Effector memory CD8-positive, alpha-beta T cell (primary cell): ENCODE results near the gene PITX3.
"Not testable (repeated sequence)": the region's sequence is repeated elsewhere in the genome, so short reads cannot be mapped to it uniquely, and the experiment has no call there.

Experiments
- ATAC-seq: fragments of 150-1000 bp; cut with Tn5 transposase; replicated peaks from 2 replicates; pipeline ENCODE4 v1.10.0; 2021; ENCODE audit warnings: mild to moderate bottlenecking, moderate library complexity
- DNase-seq, 3 experiments: peaks; one replicate each; pipeline ENCODE4 v3.0.0; 2021
- H3K27ac Mint-ChIP-seq, 2 donors: one replicate each; pipeline ENCODE4 v1.8.0; 2022; ENCODE audit warnings: mild to moderate bottlenecking in 2 of 2, mixed read lengths in 2 of 2, moderate library complexity in 2 of 2
- H3K27me3 Mint-ChIP-seq, 2 donors: one replicate each; pipeline ENCODE4 v1.8.0; 2022; ENCODE audit warnings: mixed read lengths in 2 of 2
- H3K36me3 Mint-ChIP-seq: one replicate; pipeline ENCODE4 v1.8.0; 2022; ENCODE audit warnings: mild to moderate bottlenecking, moderate library complexity, mixed read lengths; ENCODE audit not compliant: insufficient read depth
- H3K4me1 Mint-ChIP-seq, 2 donors: one replicate each; pipeline ENCODE4 v1.8.0; 2022; ENCODE audit warnings: low read depth in 2 of 2, mixed read lengths in 2 of 2
- H3K4me3 Mint-ChIP-seq, 2 donors: one replicate each; pipeline ENCODE4 v1.8.0; 2022; ENCODE audit warnings: mild to moderate bottlenecking in 2 of 2, mixed read lengths in 2 of 2, moderate library complexity in 2 of 2
- H3K9me3 Mint-ChIP-seq, 2 donors: one replicate each; pipeline ENCODE4 v1.8.0; 2022; ENCODE audit warnings: mixed read lengths in 2 of 2

Gene PITX3

DNA sequence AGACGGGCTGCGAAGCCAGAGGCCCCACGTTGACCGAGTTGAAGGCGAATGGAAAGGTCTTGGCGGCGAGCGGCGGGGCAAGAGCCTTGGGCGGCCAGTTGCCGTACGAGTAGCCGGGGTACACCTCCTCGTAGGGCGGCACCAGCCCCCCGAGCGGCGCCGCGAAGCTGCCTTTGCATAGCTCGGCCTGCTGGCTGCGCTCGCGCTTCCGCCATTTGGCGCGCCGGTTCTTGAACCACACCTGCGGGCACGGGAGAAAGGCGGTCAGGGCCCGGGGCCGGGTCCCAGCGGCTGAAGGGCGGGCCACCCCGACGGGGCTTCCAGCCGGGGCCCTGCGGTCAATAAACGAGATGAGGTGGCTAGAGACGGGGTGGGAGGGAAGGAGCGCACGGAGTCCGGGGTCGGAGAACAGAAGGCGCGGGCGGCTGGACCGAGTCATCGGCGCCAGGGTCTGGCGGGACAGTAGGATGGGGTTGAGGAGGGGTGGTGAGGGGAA, 10.4 kb downstream of the PITX3 start:
- H3K27ac Mint-ChIP-seq = no peak overlapping the region
- H3K36me3 Mint-ChIP-seq = no peaks in the 10 kb centered on the region
- H3K9me3 Mint-ChIP-seq = no peaks in the 10 kb centered on the region
- H3K27me3 Mint-ChIP-seq = peaks cover 35 to 66% of the 10 kb centered on the region in 2 donors
- DNase-seq (peak; percentile 42 to 47 (median 42)), ATAC-seq (peak; percentile 26)
- peak overlapping the region; percentile 81 to 87 for H3K4me3 Mint-ChIP-seq
- peaks cover 17 to 23% of the 10 kb centered on the region in 2 donors for H3K4me1 Mint-ChIP-seq

DNA sequence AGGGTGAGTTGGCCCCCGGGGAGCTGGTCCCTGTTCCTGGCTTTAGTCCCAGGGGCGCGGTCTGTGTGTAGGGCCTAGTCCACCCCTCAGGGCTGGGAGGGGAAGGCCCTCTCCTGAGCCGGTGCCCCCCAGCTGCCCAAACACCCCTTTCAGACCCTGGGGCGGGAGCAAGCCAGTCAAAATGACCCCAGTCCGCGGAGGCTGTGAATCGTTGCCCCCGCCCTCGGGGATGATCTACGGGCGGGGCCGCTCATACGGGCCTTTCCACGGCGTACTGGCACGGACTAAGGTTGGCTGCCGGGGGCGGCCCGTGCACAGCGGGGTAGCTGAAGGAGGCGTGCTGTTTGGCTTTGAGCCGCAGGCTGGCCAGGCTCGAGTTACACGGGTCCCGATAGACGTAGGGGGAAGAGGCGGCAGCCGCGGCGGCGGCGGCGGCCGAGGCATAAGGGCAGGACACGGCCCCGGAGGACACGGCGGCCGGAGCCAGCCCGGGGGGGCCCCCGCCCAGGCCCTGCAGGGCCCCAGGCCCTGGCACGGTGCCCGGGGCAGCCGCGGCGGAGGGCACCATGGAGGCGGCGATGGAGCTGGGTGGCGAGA, 10.9 kb downstream of the PITX3 start:
- Mint-ChIP-seq H3K9me3 (no peaks in the 10 kb centered on the region), H3K27ac (peak overlapping the region in 1 of 2 donors; percentile 39), H3K36me3 (no peaks in the 10 kb centered on the region), H3K27me3 (peaks cover 30 to 60% of the 10 kb centered on the region in 2 donors), H3K4me3 (peak overlapping the region; percentile 81 to 87), H3K4me1 (peaks cover 20 to 26% of the 10 kb centered on the region in 2 donors)
- peak in 1 of 3 experiments; percentile 24 for DNase-seq
- peak; percentile 35 for ATAC-seq

DNA sequence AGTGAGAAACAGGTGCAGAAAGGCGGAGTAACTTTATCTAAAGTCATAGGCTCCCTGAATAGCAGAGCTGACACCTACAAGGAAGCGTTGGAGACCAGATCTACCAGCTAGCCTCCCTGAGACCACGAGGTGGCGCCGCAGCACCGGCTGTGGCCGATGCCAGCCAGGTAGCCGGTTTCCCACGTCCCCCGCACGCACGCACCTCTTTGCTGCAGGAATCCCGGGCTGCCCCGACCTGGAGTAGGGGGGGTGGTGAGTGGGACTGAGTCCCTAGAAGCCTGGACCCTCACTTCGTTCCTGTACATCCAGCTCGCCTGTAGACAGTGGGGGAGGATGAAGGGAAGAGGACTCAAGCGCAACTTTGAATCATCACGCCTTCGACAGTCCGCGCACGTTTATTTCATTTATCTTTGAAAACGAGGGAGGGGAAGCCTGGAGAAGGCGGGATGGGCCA, 11.5 kb downstream of the PITX3 start:
- ATAC-seq (peak; percentile 62), DNase-seq (peak; percentile 84 to 86 (median 85))
- Mint-ChIP-seq H3K27ac (peak overlapping the region in 1 of 2 donors; percentile 39), H3K4me1 (peaks cover 20 to 26% of the 10 kb centered on the region in 2 donors), H3K27me3 (peaks cover 30 to 58% of the 10 kb centered on the region in 2 donors), H3K4me3 (peak overlapping the region; percentile 81 to 87), H3K9me3 (no peaks in the 10 kb centered on the region), H3K36me3 (no peaks in the 10 kb centered on the region)

DNA sequence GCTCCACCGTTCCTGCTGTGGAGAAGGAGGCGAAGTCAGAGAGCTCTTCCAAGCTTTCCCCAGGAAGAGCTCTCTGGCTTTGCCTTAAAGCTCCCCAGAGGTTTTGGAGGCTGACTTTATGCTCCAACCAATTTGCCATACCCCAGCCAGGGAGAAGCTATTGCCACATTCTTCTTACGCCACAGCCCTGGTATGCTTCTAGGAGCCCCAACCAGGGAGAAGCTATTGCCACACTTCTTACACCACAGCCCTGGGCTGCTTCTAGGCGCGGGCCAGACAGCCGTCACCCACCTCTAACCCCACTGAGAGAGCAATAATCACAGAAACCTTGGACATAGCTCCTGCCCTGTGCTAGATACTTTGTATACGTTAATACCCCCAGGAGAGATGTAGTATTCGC, 14.3 kb downstream of the PITX3 start:
- DNase-seq (no peak), ATAC-seq (no peak)
- no peak overlapping the region for H3K4me3 Mint-ChIP-seq

DNA sequence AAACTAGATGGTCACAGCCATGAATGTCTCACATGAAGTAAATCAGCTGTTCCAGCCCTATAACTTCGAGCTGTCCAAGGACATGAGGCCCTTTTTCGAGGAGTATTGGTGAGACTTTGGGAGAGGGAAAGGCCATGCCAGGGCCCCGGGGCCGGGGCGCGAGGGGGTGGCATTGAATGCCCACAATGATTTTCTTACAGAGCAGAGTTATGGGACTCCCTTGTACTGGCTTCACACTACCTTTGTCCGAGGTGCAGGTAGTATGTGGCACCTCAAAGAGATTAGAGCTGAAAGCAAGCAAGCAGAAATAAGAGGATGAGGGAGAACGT, 14.8 kb downstream of the PITX3 start:
- ATAC-seq = no peak
- H3K4me1 Mint-ChIP-seq = peaks cover 18 to 26% of the 10 kb centered on the region in 2 donors
- H3K4me3 Mint-ChIP-seq = peak overlapping the region; percentile 70 to 78
- H3K36me3 Mint-ChIP-seq = no peaks in the 10 kb centered on the region
- peaks cover 31 to 49% of the 10 kb centered on the region in 2 donors for H3K27me3 Mint-ChIP-seq
- H3K9me3 Mint-ChIP-seq = no peaks in the 10 kb centered on the region
- no peak overlapping the region for H3K27ac Mint-ChIP-seq
- no peak for DNase-seq

More for the DNA sequence above, 14.3 kb downstream of the PITX3 start:
- Mint-ChIP-seq H3K27me3 (peaks cover 31 to 52% of the 10 kb centered on the region in 2 donors), H3K36me3 (no peaks in the 10 kb centered on the region), H3K4me1 (peaks cover 20 to 26% of the 10 kb centered on the region in 2 donors), H3K27ac (no peak overlapping the region), H3K9me3 (no peaks in the 10 kb centered on the region)

DNA sequence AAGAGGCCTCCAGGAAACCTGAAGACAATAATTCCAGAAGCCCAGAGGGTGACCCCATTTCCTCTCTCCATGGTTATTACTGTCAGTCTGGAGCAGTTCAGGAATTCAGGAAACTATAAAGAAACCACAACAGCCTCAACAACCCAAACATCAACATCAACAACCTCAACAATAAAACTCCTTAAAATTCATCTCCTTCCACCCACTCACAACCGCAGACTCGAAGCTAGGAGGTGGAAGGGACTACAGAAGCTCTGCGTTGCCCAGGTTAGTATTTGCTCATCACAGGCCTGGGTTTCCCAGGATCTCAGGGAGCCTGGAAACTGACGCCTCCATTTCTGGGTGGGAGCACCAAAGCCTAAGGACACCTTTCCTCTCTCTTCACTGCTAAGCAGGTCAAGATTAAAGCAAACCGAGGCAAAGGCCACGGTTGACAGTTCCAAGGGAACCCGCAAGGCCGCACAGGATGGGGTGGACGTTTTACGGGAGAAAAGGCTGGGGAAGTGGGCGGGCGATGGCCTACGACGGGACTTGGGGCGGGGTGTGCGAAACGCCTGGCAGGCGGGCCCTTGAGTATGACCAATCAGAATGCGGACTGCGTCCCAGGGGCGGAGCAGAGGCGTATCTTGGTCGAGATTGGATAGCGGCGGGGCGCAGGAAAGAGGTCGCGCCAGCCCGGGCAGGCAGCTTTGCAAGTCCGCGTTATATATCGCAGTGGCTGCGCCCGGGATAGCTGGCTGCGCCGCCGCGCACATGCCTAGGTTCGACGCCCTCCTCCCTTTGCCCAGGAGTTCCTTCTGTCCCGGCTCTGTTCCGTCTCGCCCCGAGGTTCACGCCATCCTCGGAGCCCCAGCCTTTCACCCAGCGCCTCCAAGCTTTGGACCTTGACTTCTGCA, 15.4 kb downstream of the PITX3 start, which contains the start of gene ELOVL3:
Gene ELOVL3 (plus strand): TSS at position 654 of the 896 bp plus-strand sequence. CDS start 250 bp downstream, outside the sequence.
- DNase-seq = peak; percentile 80
- peak; percentile 88 for ATAC-seq
- Mint-ChIP-seq H3K4me1 (peaks cover 18 to 24% of the 10 kb centered on the region in 2 donors), H3K9me3 (no peaks in the 10 kb centered on the region), H3K27ac (peak within 1 kb of the TSS; percentile 16 to 68), H3K36me3 (no peaks in the 10 kb centered on the region), H3K27me3 (peaks cover 31 to 54% of the 10 kb centered on the region in 2 donors), H3K4me3 (peak within 1 kb of the TSS; percentile 70 to 78)

DNA sequence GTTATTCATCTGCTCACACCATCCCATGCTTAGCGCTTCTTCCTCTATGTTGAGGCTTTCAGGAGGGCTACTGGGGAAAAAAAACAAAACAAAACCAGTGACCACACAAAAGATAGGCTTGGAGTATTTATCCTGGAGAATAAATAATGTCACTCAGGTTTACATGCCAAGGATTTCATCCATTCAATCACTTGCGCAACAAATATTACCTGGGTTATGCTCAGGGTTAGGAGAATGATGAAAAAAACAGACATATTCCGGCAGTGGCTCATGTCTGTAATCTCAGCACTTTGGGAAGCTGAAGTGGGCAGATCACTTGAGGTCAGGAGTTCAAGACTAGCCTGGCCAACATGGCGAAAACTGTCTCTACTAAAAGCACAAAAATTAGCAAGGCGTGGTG, 18.5 kb downstream of the PITX3 start:
- Mint-ChIP-seq H3K27ac (no peak overlapping the region), H3K36me3 (no peaks in the 10 kb centered on the region), H3K4me3 (no peak overlapping the region), H3K4me1 (peaks cover 10% of the 10 kb centered on the region in 2 donors), H3K9me3 (no peaks in the 10 kb centered on the region), H3K27me3 (peaks cover 11 to 28% of the 10 kb centered on the region in 2 donors)
- no peak for ATAC-seq
- no peak for DNase-seq

DNA sequence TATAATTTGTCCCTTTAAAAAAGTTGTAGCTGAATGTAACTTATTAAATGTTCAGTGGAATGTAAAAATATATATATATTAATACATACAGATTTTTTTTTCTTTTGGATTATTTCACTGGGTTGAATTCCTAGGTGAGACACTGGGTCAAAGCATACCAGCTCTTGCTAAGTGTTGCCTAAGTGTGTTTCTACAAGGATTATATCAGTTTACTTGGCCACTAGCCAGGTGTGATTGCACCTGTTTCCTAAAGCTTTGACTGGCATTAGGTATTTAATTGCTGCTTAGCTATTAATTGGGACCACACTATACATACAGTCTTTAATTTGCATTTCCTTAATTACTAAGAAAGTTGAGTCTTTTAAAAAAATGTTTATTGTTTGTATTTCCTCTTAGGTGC, 20.7 kb downstream of the PITX3 start:
- Mint-ChIP-seq H3K4me3 (no peak overlapping the region), H3K9me3 (no peaks in the 10 kb centered on the region), H3K36me3 (no peaks in the 10 kb centered on the region), H3K27me3 (peaks cover 6 to 20% of the 10 kb centered on the region in 2 donors), H3K4me1 (peaks cover under 1% of the 10 kb centered on the region in 2 donors), H3K27ac (no peak overlapping the region)
- DNase-seq = no peak
- ATAC-seq = no peak

DNA sequence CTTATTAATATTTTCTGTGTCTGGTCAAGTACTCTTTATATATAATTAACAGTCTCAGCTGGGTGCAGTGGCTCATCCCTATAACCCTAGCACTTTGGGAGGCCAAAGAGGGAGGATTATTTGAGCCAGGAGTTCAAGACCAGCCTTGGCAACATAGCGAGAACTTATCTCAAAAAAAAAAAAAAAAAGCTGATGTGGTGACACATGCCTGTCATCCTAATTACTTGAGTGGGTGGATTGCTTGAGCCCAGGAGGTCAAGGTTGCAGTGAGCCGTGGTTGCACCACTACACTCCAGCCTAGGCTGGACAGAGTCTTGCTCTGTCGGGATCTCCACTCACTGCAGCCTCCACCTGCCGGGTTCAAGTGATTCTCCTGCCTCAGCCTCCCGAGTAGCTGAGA, 21.9 kb downstream of the PITX3 start:
- no peak overlapping the region for H3K27ac Mint-ChIP-seq
- ATAC-seq (no peak), DNase-seq (no peak)
- H3K36me3 Mint-ChIP-seq = no peaks in the 10 kb centered on the region
- H3K9me3 Mint-ChIP-seq = no peaks in the 10 kb centered on the region
- H3K4me3 Mint-ChIP-seq = no peak overlapping the region
- H3K4me1 Mint-ChIP-seq = no peaks in the 10 kb centered on the region
- peaks cover 6 to 19% of the 10 kb centered on the region in 2 donors for H3K27me3 Mint-ChIP-seq

DNA sequence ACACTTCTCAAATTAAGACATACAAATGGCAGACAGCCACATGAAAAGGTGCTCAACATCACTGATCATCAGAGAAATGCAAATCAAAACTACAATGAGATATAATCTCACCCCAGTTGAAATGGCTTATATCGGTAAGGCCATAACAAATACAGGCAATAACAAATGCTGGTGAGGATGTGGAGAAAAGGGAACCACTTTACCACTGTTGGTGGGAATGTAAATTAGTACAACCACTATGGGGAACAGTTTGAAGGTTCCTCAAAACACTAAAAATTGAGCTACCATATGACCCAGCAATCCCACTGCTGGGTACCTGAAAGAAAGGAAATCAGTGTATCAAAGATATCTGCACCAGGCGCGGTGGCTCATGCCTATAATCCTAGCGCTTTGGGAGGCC, 27.7 kb downstream of the PITX3 start:
- H3K4me1 Mint-ChIP-seq, H3K27me3 Mint-ChIP-seq, H3K9me3 Mint-ChIP-seq, H3K36me3 Mint-ChIP-seq, ATAC-seq, DNase-seq, H3K4me3 Mint-ChIP-seq, H3K27ac Mint-ChIP-seq: not testable (repeated sequence)

DNA sequence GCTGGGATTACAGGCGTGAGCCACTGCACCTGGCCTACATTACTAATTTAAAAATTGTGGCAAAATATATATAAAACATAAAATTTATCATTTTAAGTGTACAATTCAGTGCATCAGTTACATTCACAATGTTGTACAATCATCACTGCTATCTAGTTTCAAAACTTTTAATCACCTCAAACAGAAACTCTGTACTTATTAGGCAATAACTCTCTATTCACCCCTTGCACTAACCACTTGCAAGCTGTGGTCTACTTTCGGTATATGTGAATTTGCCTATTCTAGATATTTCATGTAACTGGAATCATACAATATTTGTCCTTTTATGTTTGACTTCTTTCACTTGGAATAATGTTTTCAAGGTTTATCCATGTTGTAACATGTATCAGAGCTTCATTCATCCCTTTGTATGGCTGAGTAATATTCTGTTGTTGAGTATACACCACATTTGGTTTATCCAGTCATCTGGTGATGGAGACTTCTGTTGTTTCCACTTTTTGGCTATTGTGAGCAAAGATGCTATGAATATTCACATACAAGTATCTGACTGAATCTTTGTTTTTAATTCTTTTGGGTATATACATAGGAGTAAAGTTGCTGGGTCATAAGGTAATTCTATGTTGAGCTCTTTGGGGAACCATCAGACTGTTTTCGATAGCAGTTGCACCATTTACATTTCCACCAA, 29.6 kb downstream of the PITX3 start:
- Mint-ChIP-seq H3K4me1 (no peaks in the 10 kb centered on the region), H3K27ac (no peak overlapping the region), H3K9me3 (no peaks in the 10 kb centered on the region), H3K27me3 (peaks cover 5 to 9% of the 10 kb centered on the region in 2 donors), H3K36me3 (no peaks in the 10 kb centered on the region), H3K4me3 (no peak overlapping the region)
- DNase-seq (no peak), ATAC-seq (no peak)

DNA sequence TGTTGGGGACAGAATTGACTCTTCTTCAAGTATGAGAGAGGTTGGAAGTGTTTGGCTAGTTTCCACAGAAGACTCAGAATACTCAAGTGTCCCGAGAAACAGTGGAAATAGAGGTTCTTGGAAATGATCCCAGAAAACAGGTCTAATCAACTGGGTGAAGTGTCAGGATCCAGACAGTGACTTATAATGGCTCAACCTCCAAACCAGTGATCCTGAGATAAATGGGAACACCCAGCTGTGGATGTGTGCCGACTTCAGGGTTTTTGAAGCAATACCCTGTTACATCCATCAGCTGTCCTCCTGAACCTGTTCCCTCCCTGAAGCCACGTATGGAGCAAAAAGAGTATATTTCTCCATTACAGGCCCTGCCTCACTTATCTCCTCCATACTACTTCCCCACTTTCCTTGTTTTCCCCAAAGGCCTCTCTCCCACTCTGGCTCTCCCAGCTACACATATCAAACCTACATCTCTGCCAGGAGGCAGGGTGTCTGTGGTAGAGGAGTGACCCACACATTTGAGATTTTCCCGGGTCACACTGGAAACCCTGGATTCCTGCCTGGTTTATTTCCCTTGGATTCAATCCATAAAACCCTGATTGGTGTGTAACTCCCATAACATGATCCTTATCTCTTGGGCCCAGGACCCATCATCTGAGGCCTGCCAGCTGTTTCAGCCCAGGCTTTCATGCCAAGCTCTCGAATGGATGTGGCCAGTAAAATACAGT, 32.8 kb downstream of the PITX3 start:
- no peak for ATAC-seq
- Mint-ChIP-seq H3K4me3 (no peak overlapping the region), H3K27me3 (peaks cover 6 to 19% of the 10 kb centered on the region in 2 donors), H3K27ac (no peak overlapping the region), H3K9me3 (no peaks in the 10 kb centered on the region), H3K36me3 (no peaks in the 10 kb centered on the region), H3K4me1 (no peaks in the 10 kb centered on the region)
- DNase-seq = no peak

DNA sequence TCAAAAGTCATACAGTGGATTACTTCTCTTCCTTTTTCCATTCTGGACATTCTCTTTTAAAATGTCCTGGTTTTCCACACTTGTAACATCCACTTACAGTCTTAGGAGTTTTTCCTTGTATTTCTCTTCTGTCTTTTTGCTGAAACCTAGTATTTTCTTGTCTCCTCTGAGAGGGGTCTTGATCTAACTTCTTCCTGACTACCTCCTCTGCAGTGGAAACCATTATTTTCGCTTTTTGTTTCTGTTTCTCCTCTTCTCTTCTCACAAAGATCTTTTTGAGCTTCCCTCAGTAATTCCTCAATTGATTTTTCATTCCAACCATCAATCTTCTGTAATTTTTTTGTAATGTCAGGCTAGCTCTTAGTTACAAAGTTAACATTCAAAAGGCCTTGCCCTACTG, 38.9 kb downstream of the PITX3 start:
- no peak for ATAC-seq
- DNase-seq = no peak
- H3K27ac Mint-ChIP-seq = no peak overlapping the region
- no peaks in the 10 kb centered on the region for H3K9me3 Mint-ChIP-seq
- no peaks in the 10 kb centered on the region for H3K4me1 Mint-ChIP-seq
- no peaks in the 10 kb centered on the region for H3K36me3 Mint-ChIP-seq
- H3K4me3 Mint-ChIP-seq = no peak overlapping the region
- peaks cover 18 to 42% of the 10 kb centered on the region in 2 donors for H3K27me3 Mint-ChIP-seq
